ENCODE measurements around the gene PRKCA. TPM values are rescaled to one million over a fixed set of nuclear protein-coding genes. Genes with fewer than 3 reads are reported as not detected.

PRKCA gene
- total RNA-seq, 1 donor from 2014 or later = 4.3 TPM

DNA sequence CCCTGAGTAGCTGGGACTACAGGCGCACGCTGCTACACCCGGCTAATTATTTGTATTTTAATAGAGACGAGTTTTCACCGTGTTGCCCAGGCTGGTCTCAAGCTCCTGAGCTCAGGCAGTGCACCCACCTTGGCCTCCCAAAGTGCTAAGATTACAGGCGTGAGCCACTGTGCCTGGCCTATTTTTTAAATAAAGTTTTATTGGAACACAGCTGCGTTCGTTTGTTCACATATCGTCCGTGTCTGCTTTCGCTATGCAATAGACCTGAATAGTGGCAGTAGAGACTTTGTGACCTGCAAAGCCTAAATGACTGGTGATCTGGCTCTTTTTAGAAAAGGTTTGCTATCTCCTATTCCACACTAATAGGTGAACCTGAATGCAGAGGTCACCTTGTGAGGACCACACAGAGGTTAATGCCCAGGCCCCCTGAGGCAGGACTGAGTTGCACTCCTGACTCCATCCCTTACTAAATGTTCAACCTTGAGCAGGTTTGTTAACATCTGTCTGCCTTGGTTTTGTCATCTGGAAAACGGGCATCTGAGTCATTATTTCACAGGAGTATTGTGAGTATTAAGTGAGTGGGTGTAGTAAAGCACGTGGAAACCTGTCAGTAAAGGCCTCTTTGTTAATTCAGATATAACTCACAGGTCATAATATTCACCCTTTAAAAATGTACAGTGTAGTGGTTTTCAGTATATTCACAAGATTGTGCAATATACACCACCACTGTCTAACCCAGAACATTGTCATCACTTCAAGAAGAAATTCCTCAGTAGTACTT, 375.0 kb downstream of the PRKCA start:
- no peak for DNase-seq (ENCODE audit: low spot score)

DNA sequence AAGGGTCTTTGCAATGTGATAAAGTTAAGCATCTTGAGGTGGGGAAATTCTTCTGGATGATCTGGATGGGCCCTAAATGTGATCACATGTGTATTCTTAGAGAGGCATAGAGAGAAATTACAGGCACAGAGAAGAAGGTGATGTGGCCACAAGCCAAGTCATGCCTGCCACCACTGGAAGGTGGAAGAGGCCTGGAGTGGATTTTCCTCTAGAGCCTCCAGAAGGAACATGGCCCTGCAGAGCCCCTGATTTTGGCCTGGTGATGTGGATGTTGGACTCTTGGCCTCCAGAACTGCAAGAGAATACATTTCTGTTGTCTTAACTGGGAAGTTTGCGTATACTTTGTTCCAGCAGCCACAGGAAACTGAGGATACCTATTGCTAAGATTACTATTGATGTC, 375.6 kb downstream of the PRKCA start:
- DNase-seq (ENCODE audit: low spot score) = no peak

DNA sequence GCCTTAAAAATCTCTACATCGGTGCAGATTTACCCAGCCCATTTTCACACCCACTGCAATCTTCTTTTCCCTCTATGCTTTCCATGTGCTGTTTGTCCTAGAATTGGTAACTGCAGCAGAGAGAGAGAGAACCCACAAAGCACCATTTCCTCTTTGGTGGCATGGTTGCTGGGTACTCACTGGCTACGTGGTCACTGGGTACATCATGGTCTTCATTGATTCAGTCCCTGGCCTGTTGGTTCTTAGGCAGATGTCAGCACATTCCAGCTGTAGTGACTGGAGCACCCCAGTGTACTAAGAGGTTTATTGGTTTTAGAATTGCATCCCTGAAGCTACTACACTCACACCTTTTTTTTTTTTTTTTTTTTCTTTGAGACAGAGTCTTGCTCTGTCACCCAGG, 376.4 kb downstream of the PRKCA start:
- no peak for DNase-seq (ENCODE audit: low spot score)

DNA sequence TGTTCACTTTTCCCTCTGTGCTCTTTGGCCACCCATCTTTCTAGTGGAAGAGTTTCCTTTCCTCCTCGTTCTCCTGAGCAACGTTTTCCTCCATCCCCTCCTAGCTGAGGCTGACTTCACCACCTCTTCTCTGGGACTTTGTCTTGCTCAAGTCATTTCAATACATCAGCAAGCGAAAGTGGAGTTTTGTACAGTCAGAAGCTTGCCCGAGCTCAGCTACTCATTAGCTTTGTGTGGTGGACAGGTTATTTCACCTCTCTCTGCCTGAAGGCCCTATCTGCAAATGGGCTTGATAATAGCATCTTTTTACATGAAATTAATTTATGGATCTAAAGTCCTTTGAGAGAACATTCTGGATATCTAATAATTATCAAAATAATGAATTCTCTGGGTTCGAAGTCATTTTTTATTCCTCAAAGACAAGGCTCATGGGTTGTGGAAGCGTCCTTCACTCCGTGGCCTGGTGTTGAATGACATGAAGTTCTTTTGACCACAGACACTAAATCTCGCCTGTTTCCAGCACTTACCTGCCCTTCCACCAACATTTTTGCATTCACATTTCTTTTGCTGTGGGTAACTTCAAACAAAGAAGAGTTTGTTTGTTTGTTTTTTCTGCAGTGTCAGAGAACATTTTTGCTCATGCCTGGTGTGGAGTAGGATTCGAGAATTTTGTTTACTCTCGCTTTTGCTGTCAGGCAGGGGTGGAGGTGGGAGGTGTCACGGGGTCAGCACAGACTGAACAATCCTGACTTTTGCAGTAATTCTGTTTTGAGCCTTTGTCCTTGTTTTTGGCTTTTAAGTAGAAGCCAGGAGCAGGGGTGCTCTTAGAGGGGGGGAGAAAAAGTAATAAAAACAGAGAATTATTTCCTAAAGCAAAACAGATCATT, 377.5 kb downstream of the PRKCA start:
- DNase-seq (ENCODE audit: low spot score) = no peak

DNA sequence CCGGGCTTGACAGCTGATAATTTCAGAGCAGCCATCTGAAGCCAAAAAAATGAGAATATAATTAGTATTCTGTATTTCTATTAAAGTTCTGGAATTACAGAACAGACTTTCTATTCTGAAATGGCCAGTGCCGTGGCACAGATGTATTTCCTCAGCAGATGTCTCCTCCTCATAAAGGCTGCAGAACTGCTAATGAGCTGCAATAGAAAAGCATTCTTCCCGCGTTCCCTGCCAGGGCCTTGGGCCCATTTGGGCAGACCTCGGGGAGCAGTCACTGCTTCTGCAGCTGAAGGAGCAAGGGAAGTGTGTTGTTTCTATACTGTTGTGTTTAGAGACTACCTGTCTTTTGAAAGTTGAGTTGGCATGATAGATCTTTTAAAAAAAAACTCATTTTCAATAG, 379.9 kb downstream of the PRKCA start:
- no peak for DNase-seq (ENCODE audit: low spot score)

DNA sequence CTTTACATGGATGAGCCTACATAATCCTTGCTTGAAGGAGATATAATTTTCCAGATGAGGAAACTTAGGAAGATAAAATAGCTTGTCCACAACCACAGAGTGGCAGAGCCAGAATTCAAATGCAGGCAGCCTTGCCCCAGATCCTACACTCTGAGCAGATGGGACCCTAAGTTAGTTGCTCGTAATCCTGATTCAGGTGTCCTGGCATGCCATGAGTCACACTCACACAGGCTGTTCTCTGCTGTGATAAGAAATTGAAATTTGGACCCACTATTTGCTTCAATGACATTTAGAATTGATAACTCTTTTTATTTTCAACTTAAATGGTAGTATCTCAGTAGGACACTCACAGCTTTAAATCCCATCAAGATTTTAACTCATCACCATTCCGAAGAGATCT, 381.8 kb downstream of the PRKCA start:
- no peak for DNase-seq (ENCODE audit: low spot score)

DNA sequence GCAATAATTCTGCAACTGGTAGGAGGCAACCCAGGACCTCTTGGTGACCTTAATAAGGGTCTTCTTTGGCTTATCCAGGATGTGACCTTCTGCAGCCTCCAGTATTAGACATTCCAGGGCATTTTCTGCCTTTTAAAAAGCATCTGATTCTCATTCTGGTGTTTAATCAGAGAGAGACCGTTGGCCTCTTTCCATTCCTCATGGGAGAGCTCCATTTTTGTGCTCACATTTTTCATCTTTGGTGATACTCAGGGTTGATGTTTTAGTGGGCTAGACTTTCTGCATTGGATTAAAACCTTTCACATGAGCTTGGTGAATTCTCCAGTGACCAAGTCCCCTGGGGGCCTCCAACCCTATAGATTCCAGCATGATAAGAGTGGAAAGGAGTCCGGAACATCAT, 382.3 kb downstream of the PRKCA start:
- DNase-seq (ENCODE audit: low spot score) = no peak

DNA sequence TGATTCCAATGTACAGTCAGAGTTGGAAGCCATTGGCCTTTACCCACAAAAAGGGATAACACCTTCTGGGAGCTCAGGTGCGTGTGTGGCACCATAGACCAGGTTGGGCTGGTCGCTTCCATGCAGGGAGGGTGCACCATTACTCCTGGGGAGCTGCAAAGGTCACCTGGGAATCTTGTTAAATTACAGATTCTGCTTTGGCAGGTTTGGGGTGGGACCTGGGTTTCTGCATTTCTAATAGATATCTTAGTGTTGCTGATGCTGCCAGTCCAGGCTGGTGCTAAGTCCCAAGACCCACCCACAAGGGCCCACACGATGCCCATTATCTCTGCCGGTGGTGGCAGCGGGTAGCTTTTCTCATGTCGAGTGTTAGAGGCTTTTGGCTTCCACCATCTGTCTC, 384.2 kb downstream of the PRKCA start:
- no peak for DNase-seq (ENCODE audit: low spot score)

DNA sequence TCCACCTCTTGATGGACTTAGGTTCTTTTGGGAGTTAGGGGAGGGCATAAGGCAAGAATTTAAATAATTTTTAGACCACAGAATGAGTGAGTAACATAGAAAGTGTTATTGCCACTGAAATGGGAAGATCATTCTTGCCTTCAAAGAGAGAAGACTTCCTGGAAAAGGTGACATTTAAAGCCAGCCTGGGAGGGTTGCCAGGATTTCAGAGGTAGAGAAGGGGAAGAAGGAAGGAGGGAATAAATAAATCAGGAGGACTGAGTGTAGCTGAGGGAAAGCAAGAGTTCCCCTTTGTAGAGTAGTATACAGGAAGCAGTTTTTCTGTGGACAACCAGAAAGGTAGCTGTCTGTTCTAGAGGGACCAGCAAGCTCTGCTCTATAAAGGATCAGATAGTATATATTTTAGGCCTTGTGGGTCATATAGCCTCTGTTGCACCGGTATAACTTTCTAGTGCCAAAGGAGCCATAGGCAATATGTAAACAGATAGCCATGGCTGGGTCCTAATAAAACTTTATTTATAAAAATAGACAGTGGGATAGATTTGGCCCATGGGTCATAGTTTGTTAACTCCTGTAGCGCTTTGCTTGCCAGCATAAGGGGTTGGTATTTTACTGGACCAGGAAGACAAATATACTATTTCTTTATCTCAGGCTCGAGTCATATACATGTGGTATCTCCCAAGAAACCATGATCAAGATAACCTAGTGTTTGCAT, 385.3 kb downstream of the PRKCA start:
- DNase-seq (ENCODE audit: low spot score) = no peak

DNA sequence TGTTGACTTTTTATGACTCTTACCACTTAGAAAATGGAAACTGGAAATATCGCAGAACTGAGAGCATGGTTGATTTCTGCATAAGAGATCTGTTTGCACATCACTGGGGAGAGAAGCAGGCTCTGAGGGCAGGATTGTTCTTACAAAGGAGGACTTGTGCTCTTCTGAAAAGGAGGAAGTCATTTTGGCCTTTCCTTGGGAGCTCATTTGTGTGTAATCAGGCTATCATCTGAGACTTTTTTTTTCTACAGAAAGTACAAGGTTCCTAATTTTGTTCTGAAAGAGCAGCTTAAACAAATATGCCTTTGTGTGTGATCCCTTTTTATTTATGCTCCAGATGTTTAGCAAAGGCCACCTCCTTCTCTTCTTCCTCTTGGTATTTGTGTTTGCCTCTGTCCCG, 386.8 kb downstream of the PRKCA start:
- DNase-seq (ENCODE audit: low spot score) = no peak

DNA sequence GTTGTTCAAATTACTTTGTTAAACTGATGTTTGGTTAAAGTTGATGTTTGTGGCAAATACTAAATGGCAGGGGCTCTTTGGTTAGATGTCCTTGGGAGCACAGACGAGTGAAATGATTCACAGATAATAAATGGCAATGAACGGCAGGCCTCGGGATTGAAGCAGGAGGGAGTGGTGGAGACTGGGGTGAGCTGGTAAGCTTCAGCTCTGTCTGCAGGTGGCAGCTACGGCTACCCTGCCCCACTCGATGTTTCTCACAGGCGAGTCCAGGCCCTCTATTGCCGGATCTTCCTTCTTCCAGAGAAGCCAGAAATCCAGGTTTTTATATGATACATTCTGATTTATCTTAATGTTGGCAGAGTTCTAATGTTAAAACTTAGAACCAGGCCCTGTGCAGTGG, 387.8 kb downstream of the PRKCA start:
- no peak for DNase-seq (ENCODE audit: low spot score)

DNA sequence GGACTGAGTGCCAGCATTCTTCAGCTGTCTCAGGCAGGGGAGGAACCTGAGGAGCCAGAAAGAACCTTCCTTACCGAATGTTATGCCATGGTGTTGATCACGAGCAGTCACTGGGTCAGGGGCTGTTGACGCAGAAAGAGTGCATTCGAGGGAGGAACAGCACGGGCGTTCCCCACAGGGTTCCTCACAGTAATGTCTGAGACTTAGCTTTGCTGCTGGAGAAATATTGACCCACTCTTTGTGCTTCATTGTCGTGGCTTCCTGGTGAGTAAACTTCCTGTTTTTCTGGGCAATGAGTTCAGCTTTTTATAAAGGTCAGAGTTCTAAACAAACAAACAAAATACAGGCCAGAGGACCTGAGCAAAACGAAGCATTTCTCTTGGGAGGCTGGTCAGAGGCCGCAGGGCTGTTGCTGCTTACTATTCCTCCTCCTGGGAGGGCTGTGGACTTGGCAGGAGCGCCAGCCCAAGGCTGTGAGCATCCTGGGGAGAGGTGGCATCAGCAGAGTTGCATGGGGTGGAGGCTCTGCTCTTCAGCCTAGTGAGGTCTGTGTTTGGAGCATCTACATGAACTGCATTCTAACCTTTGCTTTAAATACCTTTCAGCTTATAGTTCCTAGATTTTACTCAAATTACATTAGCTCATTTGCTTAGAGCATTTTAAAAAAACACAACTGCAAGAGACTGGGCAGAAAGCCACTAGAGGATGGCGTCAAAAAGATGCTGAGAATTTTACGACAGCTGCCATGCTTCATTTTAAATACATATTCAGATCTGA, 389.4 kb downstream of the PRKCA start:
- peak; percentile 9 for DNase-seq (ENCODE audit: low spot score)

DNA sequence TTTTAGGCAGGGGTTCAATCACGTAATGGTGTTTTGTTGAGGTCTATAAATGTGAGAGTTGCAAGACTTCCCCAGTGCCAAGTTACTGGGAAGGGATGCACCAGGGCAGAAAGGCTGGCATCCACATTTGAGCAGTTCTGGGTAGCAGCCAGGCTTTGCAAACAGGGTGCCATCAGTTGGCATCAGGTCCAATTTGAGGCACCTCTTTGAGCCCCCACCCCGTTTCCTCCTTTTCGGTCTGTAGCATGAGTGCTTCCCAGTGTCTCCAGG, 389.9 kb downstream of the PRKCA start:
- no peak for DNase-seq (ENCODE audit: low spot score)

DNA sequence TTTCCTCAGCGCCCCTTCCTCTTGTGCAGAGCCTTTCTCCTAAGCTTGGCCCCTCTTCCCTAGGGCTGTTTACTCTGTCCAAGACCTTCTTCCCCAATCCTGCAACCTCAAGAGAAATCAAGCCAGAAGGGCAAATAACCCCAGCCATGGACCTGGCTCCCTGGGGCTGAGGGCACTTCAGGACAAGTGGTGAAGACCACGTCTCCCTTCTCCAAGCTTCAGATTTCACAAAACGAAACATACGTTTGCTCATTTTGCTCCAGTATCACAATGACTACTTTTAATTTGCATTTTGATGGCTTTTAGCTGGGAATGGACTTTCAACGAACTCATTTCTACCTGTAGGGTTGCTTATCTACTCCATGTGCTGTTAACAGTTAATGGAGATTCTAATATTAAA, 392.7 kb downstream of the PRKCA start:
- no peak for DNase-seq (ENCODE audit: low spot score)

DNA sequence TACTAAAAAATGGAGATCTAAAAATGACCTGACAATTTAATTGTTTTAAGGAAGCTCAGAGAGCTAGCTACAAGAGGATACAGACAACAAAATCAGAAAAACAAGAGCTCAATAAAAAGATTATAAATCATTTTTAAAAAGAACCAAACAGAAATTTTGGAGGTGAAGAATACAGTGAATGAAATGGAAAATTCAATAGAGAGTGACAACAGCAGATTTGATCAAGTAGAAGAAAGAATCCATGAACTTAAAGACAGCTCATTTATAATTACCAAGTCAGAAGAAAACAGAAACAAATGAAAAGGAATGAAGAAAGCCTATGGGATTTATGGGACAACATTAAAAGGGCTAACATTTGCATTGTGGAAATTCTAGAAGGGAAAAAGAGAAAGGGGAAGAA, 395.9 kb downstream of the PRKCA start:
- no peak for DNase-seq (ENCODE audit: low spot score)

DNA sequence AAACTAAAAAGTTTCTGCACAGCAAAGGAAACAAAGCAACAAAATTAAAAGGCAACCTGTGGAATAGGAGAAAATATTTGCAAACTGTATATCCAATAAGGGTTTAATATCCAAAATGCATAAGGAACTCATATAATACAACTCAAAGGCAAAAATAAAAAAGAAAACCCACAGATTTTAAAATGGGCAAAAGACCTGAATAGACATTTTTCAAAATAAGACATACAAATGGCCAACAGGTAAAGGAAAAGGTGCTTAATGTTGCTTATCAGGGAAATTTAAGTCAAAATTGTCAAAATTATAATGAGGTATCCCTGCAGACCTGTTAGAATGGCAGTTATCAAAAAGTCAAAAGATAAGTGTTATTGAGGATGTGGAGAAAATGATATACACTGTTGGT, 399.0 kb downstream of the PRKCA start:
- no peak for DNase-seq (ENCODE audit: low spot score)

DNA sequence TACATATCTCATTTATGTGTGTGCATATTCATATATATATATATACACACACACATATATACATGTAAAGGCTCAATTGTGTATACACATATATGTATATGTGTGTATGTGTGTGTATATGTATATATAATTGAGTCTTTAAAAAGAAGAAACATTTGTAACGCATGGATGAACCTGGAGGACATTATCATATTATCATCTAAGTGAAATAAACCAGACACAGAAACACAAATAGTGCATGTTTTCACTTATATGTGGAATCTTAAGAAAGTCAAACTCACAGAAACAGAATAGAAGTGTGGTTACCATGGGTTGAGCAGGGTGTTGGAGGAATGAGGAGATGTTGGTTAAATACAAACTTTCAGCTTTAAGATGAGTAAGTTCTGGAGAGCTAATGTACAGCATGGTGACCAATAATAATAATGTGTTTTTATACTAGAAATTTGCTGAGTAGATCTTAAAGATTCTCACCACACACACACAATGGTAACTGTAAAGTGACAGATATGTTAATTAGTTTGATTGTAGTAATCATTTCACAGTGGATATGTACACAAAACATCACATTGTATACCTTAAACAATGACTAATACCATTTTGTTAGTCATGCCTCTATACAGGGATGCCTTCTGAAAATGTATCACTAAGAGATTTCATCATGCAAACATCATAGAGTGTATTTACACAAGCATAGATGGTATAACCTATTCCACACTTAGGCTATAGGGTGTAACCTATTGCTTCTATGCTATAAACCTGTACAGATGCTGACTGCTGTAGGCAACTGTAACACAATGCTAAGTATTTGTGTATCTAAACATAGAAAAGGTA, 399.9 kb downstream of the PRKCA start:
- DNase-seq (ENCODE audit: low spot score) = no peak

DNA sequence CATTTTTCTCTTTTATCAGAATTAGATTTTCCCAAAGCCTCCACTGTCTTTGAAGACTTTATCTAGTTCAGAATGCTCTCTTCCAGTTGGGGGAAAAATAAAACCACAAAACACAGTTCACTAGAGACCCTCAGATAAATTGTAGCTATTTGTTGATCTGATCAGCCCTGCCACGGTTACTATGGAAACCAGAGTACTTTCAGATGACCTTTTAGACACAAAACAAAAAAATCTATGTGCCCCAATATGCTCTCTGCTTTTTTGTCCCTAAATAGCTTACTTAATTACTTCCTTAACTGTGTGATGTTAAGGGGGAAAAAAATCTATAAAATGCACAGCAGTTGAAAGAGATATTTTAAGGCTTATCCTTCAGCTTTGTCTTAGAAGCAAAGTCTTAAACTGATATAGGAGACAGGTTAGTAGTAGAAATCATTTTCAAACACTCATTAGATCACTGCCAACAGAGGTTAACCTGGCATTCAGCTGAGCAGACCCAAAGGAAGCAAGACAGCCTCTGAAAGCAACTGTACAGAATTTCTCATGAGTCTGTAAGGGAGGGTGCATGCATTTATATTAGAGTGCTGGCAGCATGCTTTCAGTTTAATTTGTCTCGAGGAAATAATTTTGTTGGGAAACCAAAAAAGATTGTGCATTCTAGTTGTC, 402.6 kb downstream of the PRKCA start:
- no peak for DNase-seq (ENCODE audit: low spot score)

DNA sequence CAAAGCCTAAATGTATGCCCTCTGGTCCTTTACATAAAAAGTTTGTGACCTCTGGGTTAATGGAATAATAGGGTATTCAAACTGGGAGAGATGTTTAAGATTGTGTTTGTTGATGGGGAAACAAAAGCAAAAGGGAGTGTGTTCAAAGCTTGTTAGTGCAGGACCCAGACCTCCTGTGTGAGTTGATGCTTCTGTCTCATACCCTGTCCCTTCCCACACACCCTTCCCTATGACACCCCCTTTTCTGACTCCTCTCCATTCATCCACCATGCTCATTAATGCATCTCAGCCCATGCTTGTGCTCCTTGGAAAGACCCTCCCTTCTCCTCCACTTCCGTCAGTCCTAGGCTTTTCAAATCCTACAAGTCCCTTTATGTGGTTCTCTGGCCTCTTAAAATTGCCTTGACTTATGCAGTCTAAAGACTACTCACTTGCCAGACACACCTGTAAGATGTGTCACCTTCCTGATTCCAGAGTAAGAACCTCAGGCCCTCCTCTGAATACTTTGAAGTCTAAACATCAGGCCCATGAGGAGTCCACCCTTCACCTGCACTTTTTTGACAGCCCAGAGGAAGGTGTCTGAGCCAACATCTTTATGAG, 404.5 kb downstream of the PRKCA start:
- no peak for DNase-seq (ENCODE audit: low spot score)

DNA sequence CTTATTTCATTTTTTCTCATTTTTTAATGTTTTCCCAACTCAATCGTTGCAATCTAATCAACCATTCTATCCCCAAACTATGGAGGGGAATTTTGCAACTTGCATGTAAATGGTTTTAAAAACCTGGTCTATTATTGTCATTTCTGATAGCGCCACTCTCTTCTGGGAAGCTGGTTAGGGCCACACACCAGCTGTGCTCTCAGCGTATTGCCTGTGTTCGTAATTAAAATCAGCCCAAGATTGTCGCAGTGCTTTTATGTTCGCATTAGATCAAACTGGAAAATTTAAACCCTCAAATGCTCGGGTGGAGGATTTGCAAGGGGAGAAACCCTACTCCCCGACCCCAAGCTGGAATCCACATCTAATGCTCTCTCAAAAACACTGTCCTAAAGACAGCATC, 409.0 kb downstream of the PRKCA start:
- DNase-seq (ENCODE audit: low spot score) = no peak

Data from umbilical cord (tissue), 2 donors.